HG03095 (cell line): ENCODE results near the gene NPC2.
"Not testable (repeated sequence)": the region's sequence is repeated elsewhere in the genome, so short reads cannot be mapped to it uniquely, and the experiment has no call there.

ENCODE experiments used
- ATAC-seq: cut with Tn5 transposase; IDR thresholded peaks from one replicate; pipeline ENCODE4 v1.9.1; 2021; ENCODE audit warnings: moderate library complexity; ENCODE audit not compliant: unreplicated experiment

Gene NPC2

GRCh38 chr14:74492776-74493342, at the start of gene NPC2:
Gene NPC2 (minus strand): TSS chr14:74493305. CDS start chr14:74493274, 31 bp downstream.
- peak; percentile 3 for ATAC-seq

- ATAC-seq: no peak
These were observed 49.1 kb upstream of the NPC2 start for GRCh38 chr14:74542056-74542685.

- ATAC-seq: no peak
These were observed 48.1 kb upstream of the NPC2 start for GRCh38 chr14:74541225-74541624.

GRCh38 chr14:74539503-74539902, 46.4 kb upstream of the NPC2 start:
- no peak for ATAC-seq

GRCh38 chr14:74538411-74539391, 45.6 kb upstream of the NPC2 start:
- ATAC-seq: no peak

GRCh38 chr14:74536336-74536735, 43.2 kb upstream of the NPC2 start:
- ATAC-seq: not testable (repeated sequence)

GRCh38 chr14:74535756-74536325, 42.7 kb upstream of the NPC2 start:
- no peak for ATAC-seq

- ATAC-seq: no peak
These were observed 40.5 kb upstream of the NPC2 start for GRCh38 chr14:74533576-74533975.

GRCh38 chr14:74532246-74532645, 39.1 kb upstream of the NPC2 start:
- ATAC-seq: no peak

- ATAC-seq: no peak
These were observed 38.4 kb upstream of the NPC2 start for GRCh38 chr14:74531467-74531866.

GRCh38 chr14:74531006-74531405, 37.9 kb upstream of the NPC2 start:
- ATAC-seq: no peak

- no peak for ATAC-seq
These were observed 35.8 kb upstream of the NPC2 start for GRCh38 chr14:74528886-74529285.

GRCh38 chr14:74528406-74528805, 35.3 kb upstream of the NPC2 start:
- ATAC-seq: no peak

- ATAC-seq: no peak
These were observed 34.7 kb upstream of the NPC2 start for GRCh38 chr14:74527736-74528280.

- no peak for ATAC-seq
These were observed 33.9 kb upstream of the NPC2 start for GRCh38 chr14:74526854-74527585.

GRCh38 chr14:74525361-74525851, 32.3 kb upstream of the NPC2 start:
- ATAC-seq: peak; percentile 52

GRCh38 chr14:74524812-74525135, 31.7 kb upstream of the NPC2 start:
- no peak for ATAC-seq

- no peak for ATAC-seq
These were observed 31.1 kb upstream of the NPC2 start for GRCh38 chr14:74524076-74524811.

- no peak for ATAC-seq
These were observed 29.6 kb upstream of the NPC2 start for GRCh38 chr14:74522740-74523139.

- ATAC-seq: no peak
These were observed 28.7 kb upstream of the NPC2 start for GRCh38 chr14:74521756-74522155.
